GM12878 (cell line): ENCODE data around the gene EIF1AD. TPM values are rescaled to one million over a fixed set of nuclear protein-coding genes. Genes with fewer than 3 reads are reported as not detected.

ENCODE experiments used
- ATAC-seq: fragments of 200-7000 bp; cut with Tn5 transposase; 3 replicates; pipeline ENCODE4 v1.9.1; 2020; ENCODE audit warnings: mild to moderate bottlenecking, moderate library complexity
- BruUV-seq: library from RNA; stranded (reverse); fragments of 400-500 nt; replicated peaks from 2 replicates; lab custom pipeline; 2021; lab: Mats Ljungman, UMichigan
- CTCF ChIA-PET: fragments of 300-600 bp; sonication (Branson Sonifier 250); formaldehyde crosslinking; extraction: SDS; loops from one replicate; lab custom pipeline; 2021; ENCODE audit warnings: inconsistent platforms; lab: Yijun Ruan, JAX
- POLR2A ChIA-PET: fragments of 350-600 bp; formaldehyde crosslinking; extraction: SDS; loops from one replicate; lab custom pipeline; 2021; ENCODE audit warnings: inconsistent platforms; lab: Charles Lee
- RAD21 ChIA-PET: fragments of 300-600 bp; sonication (Branson Sonifier 250); formaldehyde crosslinking; loops from one replicate; lab custom pipeline; 2023; ENCODE audit warnings: antibody characterized with exemption; ENCODE audit not compliant: unreplicated experiment; lab: Charles Lee
- SMC1A ChIA-PET: fragments of 300-600 bp; sonication (Branson Sonifier 250); formaldehyde crosslinking; loops from one replicate; lab custom pipeline; 2023; ENCODE audit not compliant: unreplicated experiment, uncharacterized antibody; lab: Charles Lee
- DNase-seq: peaks from one replicate; pipeline ENCODE4 v3.0.0-alpha.2; 2011; ENCODE audit warnings: low read depth, low spot score
- FAIRE-seq: peaks from 3 replicates; lab custom pipeline; 2011; peaks lifted over from hg19 to GRCh38; lab: Jason Lieb, UNC
- H2AFZ ChIP-seq: 2 replicates; pipeline ENCODE4 v1.6.0; 2011; ENCODE audit warnings: low read depth, low read length, control low read depth; ENCODE audit not compliant: control insufficient read depth
- H3K27ac ChIP-seq: 2 replicates; pipeline ENCODE4 v1.5.1; 2011; ENCODE audit warnings: control low read depth; ENCODE audit not compliant: control insufficient read depth, insufficient read depth
- H3K27me3 ChIP-seq, 2 experiments: replicated peaks in 1 of 2; 2 replicates each; pipeline versions ENCODE4 v1.6.0 to v1.6.1; 2011; ENCODE audit warnings: low read length in 1 of 2; ENCODE audit not compliant: control insufficient read depth in 2 of 2, insufficient read depth in 2 of 2
- H3K36me3 ChIP-seq, 2 experiments: 2 replicates each; pipeline ENCODE4 v1.5.1; 2011; ENCODE audit warnings: low read length in 1 of 2; ENCODE audit not compliant: control insufficient read depth in 2 of 2, insufficient read depth in 2 of 2
- H3K4me1 ChIP-seq: 2 replicates; pipeline ENCODE4 v1.6.1; 2011; ENCODE audit warnings: mild to moderate bottlenecking, low read length, moderate library complexity, mixed read lengths; ENCODE audit not compliant: control insufficient read depth, insufficient read depth
- H3K4me2 ChIP-seq: 2 replicates; pipeline ENCODE4 v1.6.0; 2011; ENCODE audit warnings: control low read depth; ENCODE audit not compliant: control insufficient read depth, insufficient read depth
- H3K4me3 ChIP-seq: fragments of 200-600 bp; sonication (generic); 2 replicates; pipeline ENCODE4 v1.5.1; 2016
- H3K79me2 ChIP-seq: 2 replicates; pipeline ENCODE4 v1.6.0; 2011; ENCODE audit warnings: low read length; ENCODE audit not compliant: control insufficient read depth, insufficient read depth
- H3K9ac ChIP-seq: 2 replicates; pipeline ENCODE4 v1.8.0; 2011; ENCODE audit warnings: low read length, control low read depth, mixed read lengths; ENCODE audit not compliant: control insufficient read depth, insufficient read depth
- H3K9me3 ChIP-seq: replicated peaks from 3 replicates; pipeline ENCODE4 v1.5.1; 2011; ENCODE audit warnings: mild to moderate bottlenecking, low read length; ENCODE audit not compliant: control insufficient read depth, insufficient read depth
- H4K20me1 ChIP-seq: 2 replicates; pipeline ENCODE4 v1.6.0; 2011; ENCODE audit not compliant: control insufficient read depth, insufficient read depth
- CBX3 ChIP-seq: fragments of 200-600 bp; sonication (generic); IDR thresholded peaks from 2 replicates; pipeline ENCODE4 v1.6.1; 2016; ENCODE audit warnings: low read depth, borderline replicate concordance
- CREB1 ChIP-seq: IDR thresholded peaks from 2 replicates; pipeline ENCODE4 v1.6.1; 2012; ENCODE audit warnings: low read depth, mild to moderate bottlenecking, inconsistent platforms
- MLLT1 ChIP-seq: fragments of 450-650 bp; IDR thresholded peaks from 2 replicates; pipeline ENCODE4 v1.6.1; 2016; ENCODE audit warnings: mild to moderate bottlenecking
- NR2F1 ChIP-seq: fragments of 450-650 bp; conservative IDR thresholded peaks from 2 replicates; pipeline ENCODE4 v1.6.1; 2017; ENCODE audit warnings: mild to moderate bottlenecking
- PAX8 ChIP-seq: fragments of 450-650 bp; IDR thresholded peaks from 2 replicates; pipeline ENCODE4 v1.6.1; 2017; ENCODE audit warnings: mild to moderate bottlenecking, moderate library complexity
- PKNOX1 ChIP-seq: fragments of 450-650 bp; IDR thresholded peaks from 2 replicates; pipeline ENCODE4 v1.6.1; 2016; ENCODE audit warnings: mild to moderate bottlenecking
- POU2F2 ChIP-seq: IDR thresholded peaks from 3 replicates; pipeline ENCODE4 v1.6.1; 2011; ENCODE audit warnings: low read depth, mild to moderate bottlenecking, low read length, borderline replicate concordance
- RFX5 ChIP-seq: IDR thresholded peaks from 2 replicates; pipeline ENCODE4 v1.6.1; 2011; ENCODE audit warnings: low read depth, low read length, improper control_type of control experiment
- SKIL ChIP-seq: fragments of 450-650 bp; IDR thresholded peaks from 2 replicates; pipeline ENCODE4 v1.6.1; 2017; ENCODE audit warnings: mild to moderate bottlenecking, low read depth, inconsistent platforms; ENCODE audit not compliant: poor library complexity, severe bottlenecking
- SREBF2 ChIP-seq: IDR thresholded peaks from 2 replicates; pipeline ENCODE4 v1.6.1; 2012; ENCODE audit warnings: mild to moderate bottlenecking, low read length
- USF2 ChIP-seq: IDR thresholded peaks from 2 replicates; pipeline ENCODE4 v1.6.1; 2011; ENCODE audit warnings: low read depth, low read length, improper control_type of control experiment, borderline replicate concordance
- YBX1 ChIP-seq: fragments of 450-650 bp; IDR thresholded peaks from 2 replicates; pipeline ENCODE4 v1.6.1; 2016; ENCODE audit warnings: antibody characterized with exemption
- WGBS: methylation state at CpG from one replicate; pipeline ENCODE4 v1.1.6; 2016; ENCODE audit warnings: low lambda C conversion rate; ENCODE audit not compliant: insufficient replicate concordance, insufficient coverage; ENCODE audit errors: missing lambda C conversion rate; 5-methylcytosine and 5-hydroxymethylcytosine counted together
- in situ Hi-C: fragments of 300-500 bp; cut with MboI; formaldehyde crosslinking; loops from 9 replicates; pipeline ENCODE4 v1.14.3; 2018; ENCODE audit warnings: mixed read lengths
- intact Hi-C: fragments of 100-400 bp; cut with micrococcal nuclease; formaldehyde crosslinking; loops from one replicate; pipeline ENCODE4 v1.14.2; 2022; ENCODE audit not compliant: unreplicated experiment
- polyA plus RNA-seq, 11 experiments: library from polyadenylated mRNA; depleted of rRNA in 4 of 11; unstranded in 6 of 11; stranded (reverse) in 5 of 11; fragments of >200 nt; fragmentation: Nextera tagmentation in 4 of 11; fragmentation: Illumina TruSeq in 1 of 11; extraction: Ambion mirVana in 4 of 11; extraction: Trizol in 1 of 11; gene quantifications; 1 replicate in 1 of 11; 2 replicates in 10 of 11; pipeline versions ENCODE4 v1.2.1 to v1.2.3, GENCODE V29; 2011 to 2016; ENCODE audit warnings: inconsistent platforms in 2 of 11, missing spikeins in 2 of 11, low read depth in 1 of 11
- total RNA-seq, 4 experiments: library from RNA; depleted of rRNA in 3 of 4; stranded (reverse); fragments of >200 nt in 3 of 4; fragmentation: Illumina TruSeq in 1 of 4; extraction: Trizol in 1 of 4; gene quantifications; 2 replicates each; pipeline versions ENCODE4 v1.2.1 to v1.2.3, GENCODE V29; 2013 to 2021

Gene EIF1AD
- total and polyA plus RNA-seq, 10 of the 15 experiments (the other 5 are each of a cell fraction or from before 2014, with no cell fraction given): 31.6 to 56.8 (median 39.5) TPM

GRCh38 chr11:66042227-66042995 is 40.5 kb upstream of the EIF1AD start:
- WGBS: 92% methylated on average over 61 of the region's 81 CpGs
- Histone ChIP-seq H3K36me3 (no peaks in the 10 kb centered on the region), H3K27ac (no peak overlapping the region), H3K9me3 (no peaks in the 10 kb centered on the region), H4K20me1 (no peaks in the 10 kb centered on the region), H3K4me2 (no peak overlapping the region), H3K9ac (no peak overlapping the region), H3K27me3 (no peaks in the 10 kb centered on the region), H2AFZ (no peak overlapping the region), H3K4me3 (no peak overlapping the region), H3K79me2 (no peaks in the 10 kb centered on the region)
- FAIRE-seq: no peak
- no peak for DNase-seq
- SMC1A ChIA-PET: no interaction called here
- intact Hi-C loops: no loop called here
- no peak for ATAC-seq
- RAD21 ChIA-PET: no interaction called here
- CTCF ChIA-PET: interaction anchor here (0.7 to 4.3 kb wide), 3 partner anchors 9 to 337 kb away, joined by 3 to 71 read pairs (median 5); partner anchors contain the start of gene PACS1
- POLR2A ChIA-PET: interaction anchor here (0.6 to 1.1 kb wide), 2 partner anchors 10 to 134 kb away, joined by 3 read pairs; partner anchors contain the start of gene SF3B2
- in situ Hi-C loops: no loop called here
- TF ChIP-seq POU2F2 (no peak), YBX1 (no peak), CBX3 (no peak), SKIL (no peak), NR2F1 (no peak), PKNOX1 (no peak), MLLT1 (no peak), CREB1 (no peak), PAX8 (no peak), USF2 (no peak), RFX5 (no peak), SREBF2 (no peak)
- TF ChIP-seq, all 136 proteins: peak for 0
- H3K4me1 ChIP-seq: peaks cover 2% of the 10 kb centered on the region; the same call in 1 of the 2 replicates
- BruUV-seq: no TSS peak
